Measurements from ENCODE around the gene KLHL17. TPM values are rescaled to one million over a fixed set of nuclear protein-coding genes. Genes with fewer than 3 reads are reported as not detected.
"Not testable (repeated sequence)": the region's sequence is repeated elsewhere in the genome, so short reads cannot be mapped to it uniquely, and the experiment has no call there.

Gene KLHL17
- polyA plus RNA-seq, 1 donor (not counting 4 experiments of a cell fraction or from before 2014, with no cell fraction given) = 6.5 TPM

GRCh38 chr1:975896-976683 is 15.7 kb downstream of the KLHL17 start:
- peak overlapping the region; percentile 69 for H3K4me2 ChIP-seq (ENCODE audit: control insufficient read depth, extremely low read depth, insufficient read depth, low read depth, low read length)
- no peaks in the 10 kb centered on the region for H4K20me1 ChIP-seq (ENCODE audit: control insufficient read depth, extremely low read depth, insufficient read depth, low read length)
- no peaks in the 10 kb centered on the region for H3K9me1 ChIP-seq (ENCODE audit: control insufficient read depth, extremely low read depth, insufficient read depth, low read length)
- H3K27me3 ChIP-seq (ENCODE audit: control insufficient read depth, extremely low read depth, insufficient read depth, low read length) = peaks cover 18% of the 10 kb centered on the region
- dilution Hi-C loops (cut with MboI; ENCODE audit: extremely low pct_ligation_motif_present, low sequenced_read_pairs) = no loop called here
- no peak overlapping the region for H3K9ac ChIP-seq (ENCODE audit: control insufficient read depth, extremely low read depth, insufficient read depth, low read length)
- TF ChIP-seq EZH2 (IDR thresholded peaks at IDR 0.05; ENCODE audit: low read length) (no peak), CTCF (optimal IDR thresholded peaks at IDR 0.05 in 1 of 3, IDR thresholded peaks at IDR 0.05 in 1 of 3, conservative IDR thresholded peaks at IDR 0.05 in 1 of 3; ENCODE audit: extremely low read depth in 1 of 3, insufficient read depth in 2 of 3, low read length in 3 of 3) (peak; percentile 45 to 83 (median 78))
- H2AFZ ChIP-seq (ENCODE audit: control insufficient read depth, low read length) = no peak overlapping the region
- no peaks in the 10 kb centered on the region for H3K79me2 ChIP-seq (ENCODE audit: control insufficient read depth, insufficient read depth, low read length)
- no peak overlapping the region for H3K27ac ChIP-seq (ENCODE audit: control insufficient read depth, insufficient read depth, low read length)
- no peak for FAIRE-seq
- no peak for DNase-seq (ENCODE audit: low read depth, low spot score)
- peak overlapping the region in 1 of 3 experiments; percentile 51 for H3K4me3 ChIP-seq (ENCODE audit: control insufficient read depth in 2 of 3, extremely low read depth in 1 of 3, insufficient read depth in 2 of 3, low read depth in 1 of 3, low read length in 3 of 3)
- H3K36me3 ChIP-seq (ENCODE audit: control insufficient read depth in 2 of 2, extremely low read depth in 1 of 2, insufficient read depth in 2 of 2, low read length in 2 of 2) = peaks cover 0 to 1% of the 10 kb centered on the region in 2 experiments
- H3K4me1 ChIP-seq (ENCODE audit: control insufficient read depth, extremely low read depth, insufficient read depth, low read length) = peaks cover 4% of the 10 kb centered on the region
- H3K9me3 ChIP-seq (ENCODE audit: control insufficient read depth, low read depth, low read length) = no peaks in the 10 kb centered on the region

DNA sequence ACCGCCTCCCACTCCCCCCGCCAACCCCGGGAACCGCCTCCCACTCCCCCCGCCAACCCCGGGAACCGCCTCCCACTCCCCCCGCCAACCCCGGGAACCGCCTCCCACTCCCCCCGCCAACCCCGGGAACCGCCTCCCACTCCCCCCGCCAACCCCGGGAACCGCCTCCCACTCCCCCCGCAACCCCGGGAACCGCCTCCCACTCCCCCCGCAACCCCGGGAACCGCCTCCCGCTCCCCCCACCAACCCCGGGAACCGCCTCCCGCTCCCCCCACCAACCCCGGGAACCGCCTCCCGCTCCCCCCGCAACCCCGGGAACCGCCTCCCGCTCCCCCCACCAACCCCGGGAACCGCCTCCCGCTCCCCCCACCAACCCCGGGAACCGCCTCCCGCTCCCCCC is 16.4 kb downstream of the KLHL17 start:
- H3K9ac ChIP-seq (ENCODE audit: control insufficient read depth, extremely low read depth, insufficient read depth, low read length); H3K9me1 ChIP-seq (ENCODE audit: control insufficient read depth, extremely low read depth, insufficient read depth, low read length); H3K4me2 ChIP-seq (ENCODE audit: control insufficient read depth, extremely low read depth, insufficient read depth, low read depth, low read length); H3K9me3 ChIP-seq (ENCODE audit: control insufficient read depth, low read depth, low read length); H3K79me2 ChIP-seq (ENCODE audit: control insufficient read depth, insufficient read depth, low read length); H2AFZ ChIP-seq (ENCODE audit: control insufficient read depth, low read length); FAIRE-seq; dilution Hi-C loops (cut with MboI; ENCODE audit: extremely low pct_ligation_motif_present, low sequenced_read_pairs); H4K20me1 ChIP-seq (ENCODE audit: control insufficient read depth, extremely low read depth, insufficient read depth, low read length); H3K36me3 ChIP-seq (ENCODE audit: control insufficient read depth in 2 of 2, extremely low read depth in 1 of 2, insufficient read depth in 2 of 2, low read length in 2 of 2); H3K4me3 ChIP-seq (ENCODE audit: control insufficient read depth in 2 of 3, extremely low read depth in 1 of 3, insufficient read depth in 2 of 3, low read depth in 1 of 3, low read length in 3 of 3); H3K4me1 ChIP-seq (ENCODE audit: control insufficient read depth, extremely low read depth, insufficient read depth, low read length); DNase-seq (ENCODE audit: low read depth, low spot score); H3K27ac ChIP-seq (ENCODE audit: control insufficient read depth, insufficient read depth, low read length): not testable (repeated sequence)
- H3K27me3 ChIP-seq (ENCODE audit: control insufficient read depth, extremely low read depth, insufficient read depth, low read length) = peaks cover 25% of the 10 kb centered on the region
